Activated naive CD8-positive, alpha-beta T cell treated with anti-CD3 and anti-CD28 coated beads for 36 hours (primary cell): Measurements from ENCODE around the gene CAPN8. TPM values are rescaled to one million over a fixed set of nuclear protein-coding genes. Genes with fewer than 3 reads are reported as not detected.

Experiments
- total RNA-seq, 2 experiments: library from RNA; stranded (reverse); gene quantifications; one replicate each; pipeline ENCODE4 v1.2.3, GENCODE V29; 2021

Gene CAPN8
- total RNA-seq, 2 experiments from 2014 or later, result not detected

Other genes with a start within 250 kb of the CAPN8 start
- gene CAPN2, start 46.8 kb upstream of the CAPN8 start, total RNA-seq, result 10 to 100 TPM; 23.6 to 24.3 TPM
- gene TP53BP2, start 180.2 kb upstream of the CAPN8 start, total RNA-seq, result 10 to 100 TPM; 34.7 to 35.2 TPM